Spleen (tissue), 11 donors: ENCODE measurements around the gene UACA. TPM values are rescaled to one million over a fixed set of nuclear protein-coding genes. Genes with fewer than 3 reads are reported as not detected.
"Not testable (repeated sequence)": the region's sequence is repeated elsewhere in the genome, so short reads cannot be mapped to it uniquely, and the experiment has no call there.

ENCODE experiments used
- DNase-seq: peaks from one replicate; pipeline ENCODE4 v3.0.0-alpha.2; 2020
- H3K27ac ChIP-seq, 8 donors: fragments of 200-600 bp; sonication (generic) in 7 of 8; 1 replicate in 4 of 8; 2 replicates in 4 of 8; pipeline versions ENCODE4 v1.5.0 to v1.8.0; 2016 to 2021; ENCODE audit warnings: inconsistent platforms in 4 of 8, mild to moderate bottlenecking in 4 of 8, moderate library complexity in 1 of 8
- H3K27me3 ChIP-seq, 7 donors: fragments of 200-600 bp; sonication (generic) in 6 of 7; replicated peaks in 1 of 7; 1 replicate in 4 of 7; 2 replicates in 3 of 7; pipeline versions ENCODE4 v1.5.0 to v1.8.0; 2016 to 2021; ENCODE audit warnings: inconsistent platforms in 3 of 7, mild to moderate bottlenecking in 1 of 7
- H3K36me3 ChIP-seq, 6 donors: fragments of 200-600 bp; sonication (generic) in 5 of 6; 1 replicate in 4 of 6; 2 replicates in 2 of 6; pipeline versions ENCODE4 v1.5.0 to v1.8.0; 2016 to 2021; ENCODE audit warnings: inconsistent platforms in 2 of 6
- H3K4me1 ChIP-seq, 6 donors: fragments of 200-600 bp; sonication (generic) in 5 of 6; 1 replicate in 3 of 6; 2 replicates in 3 of 6; pipeline versions ENCODE4 v1.5.0 to v1.8.0; 2016 to 2021; ENCODE audit warnings: inconsistent platforms in 3 of 6
- H3K4me3 ChIP-seq, 8 donors: fragments of 200-600 bp; sonication (generic) in 7 of 8; 1 replicate in 4 of 8; 2 replicates in 4 of 8; pipeline versions ENCODE4 v1.5.0 to v1.8.0; 2016 to 2021; ENCODE audit warnings: inconsistent platforms in 4 of 8, mild to moderate bottlenecking in 4 of 8, moderate library complexity in 2 of 8
- H3K9me3 ChIP-seq, 8 donors: fragments of 200-600 bp; sonication (generic) in 7 of 8; 1 replicate in 4 of 8; 2 replicates in 4 of 8; pipeline versions ENCODE4 v1.5.0 to v1.8.0; 2016 to 2021; ENCODE audit warnings: inconsistent platforms in 4 of 8
- CTCF ChIP-seq, 11 experiments: fragments of 200-600 bp in 7 of 11; fragments of 450-650 bp in 4 of 11; sonication (generic) in 4 of 11; IDR thresholded peaks in 8 of 11; conservative IDR thresholded peaks in 3 of 11; 1 replicate in 7 of 11; 2 replicates in 4 of 11; pipeline versions ENCODE4 v1.4.0 to v1.8.0; 2016 to 2021; ENCODE audit warnings: antibody characterized with exemption in 11 of 11, inconsistent platforms in 4 of 11, mild to moderate bottlenecking in 1 of 11
- POLR2A ChIP-seq, 3 donors: fragments of 450-650 bp; IDR thresholded peaks; one replicate each; pipeline ENCODE4 v1.5.1; 2017; ENCODE audit warnings: antibody characterized with exemption in 3 of 3, mild to moderate bottlenecking in 1 of 3
- POLR2AphosphoS5 ChIP-seq, 3 donors: sonication (generic); formaldehyde crosslinking; IDR thresholded peaks; one replicate each; pipeline ENCODE4 v1.5.1; 2017; ENCODE audit warnings: antibody characterized with exemption in 3 of 3
- WGBS, 5 donors: extraction: QIAGEN DNeasy Blood & Tissue Kit in 3 of 5; methylation state at CpG; one replicate each; pipeline versions ENCODE4 v1.1.5 to v1.1.7; 2013 to 2018; 5-methylcytosine and 5-hydroxymethylcytosine counted together
- intact Hi-C: fragments of 100-400 bp; cut with DNase I; formaldehyde crosslinking; loops from one replicate; pipeline ENCODE4 v1.15.0; 2023; ENCODE audit warnings: low total_unique reads
- polyA plus RNA-seq, 3 donors: library from polyadenylated mRNA; stranded (reverse); fragments of 200-250 nt; gene quantifications; one replicate each; pipeline ENCODE4 v1.2.1, GENCODE V29; 2013
- total RNA-seq, 7 donors: library from RNA; depleted of rRNA in 3 of 7; stranded (reverse); fragments of >200 nt in 3 of 7; fragmentation: NEBNext Ultra II Directional in 4 of 7; extraction: Animal tissue kit (Norgen Biotek cat#: 25700) in 4 of 7; gene quantifications; one replicate each; pipeline versions ENCODE4 v1.1.0 to v1.2.1, GENCODE V29; 2016 to 2021
- donor health status: healthy with polysubstance abuse.
- donor health status: DM: no; HTN: no; CAD: no; lungs with moderate emphysema.
- donor health status: DM: no; HTN: no; CAD: no.
- donor health status: Bipolar disorder and iron deficiency.
- donor health status: healthy.
- donor health status: DM: no; HTN: no; CAD: no.
- donor health status: DM: yes; HTN: yes; CAD: no.

Gene UACA
- total and polyA plus RNA-seq, 10 donors = 21.9 to 113 (median 78.6) TPM

- Histone ChIP-seq H3K4me1 (peaks cover 13 to 46% (median 25%) of the 10 kb centered on the region in 6 donors), H3K27me3 (peaks cover 0 to 1% (median 0%) of the 10 kb centered on the region in 7 donors), H3K36me3 (no peaks in the 10 kb centered on the region), H3K4me3 (no peak overlapping the region), H3K27ac (peak overlapping the region in 5 of 8 donors; percentile 5 to 67 (median 53)), H3K9me3 (no peaks in the 10 kb centered on the region)
- intact Hi-C loops = no loop called here
- DNase-seq = peak; percentile 78
- 54 to 63% (median 59%) methylated on average over 9 of the region's 9 CpGs for WGBS, 5 donors
- TF ChIP-seq POLR2A (IDR thresholded peaks at IDR 0.05) = no peak
- peak in 2 of 3 donors; percentile 28 to 40 for TF ChIP-seq POLR2AphosphoS5 (IDR thresholded peaks at IDR 0.05)
Observed at GRCh38 chr15:70806992-70807712, 43.8 kb upstream of the UACA start.

GRCh38 chr15:70804388-70804787, 41.0 kb upstream of the UACA start:
- H3K27me3 ChIP-seq, H3K9me3 ChIP-seq, DNase-seq, intact Hi-C loops, H3K36me3 ChIP-seq, H3K27ac ChIP-seq, H3K4me3 ChIP-seq: not testable (repeated sequence)
- peaks cover 9 to 29% (median 13%) of the 10 kb centered on the region in 6 donors for H3K4me1 ChIP-seq
- 91 to 100% (median 96%) methylated on average over 9 of the region's 9 CpGs for WGBS, 5 donors

- H3K4me3 ChIP-seq = no peak overlapping the region
- intact Hi-C loops = no loop called here
- no peaks in the 10 kb centered on the region for H3K27me3 ChIP-seq
- 84 to 92% (median 84%) methylated on average over 4 of the region's 4 CpGs for WGBS, 5 donors
- no peak for DNase-seq
- H3K4me1 ChIP-seq = peaks cover 9 to 26% (median 9%) of the 10 kb centered on the region in 6 donors
- H3K9me3 ChIP-seq = no peaks in the 10 kb centered on the region
- H3K27ac ChIP-seq = no peak overlapping the region
- no peaks in the 10 kb centered on the region for H3K36me3 ChIP-seq
- TF ChIP-seq CTCF (IDR thresholded peaks at IDR 0.05 in 8 of 11, conservative IDR thresholded peaks at IDR 0.05 in 3 of 11) (no peak), POLR2A (IDR thresholded peaks at IDR 0.05) (no peak), POLR2AphosphoS5 (IDR thresholded peaks at IDR 0.05) (no peak)
Observed at GRCh38 chr15:70802629-70803028, 39.3 kb upstream of the UACA start.

- TF ChIP-seq POLR2AphosphoS5 (IDR thresholded peaks at IDR 0.05) (no peak), CTCF (IDR thresholded peaks at IDR 0.05 in 8 of 11, conservative IDR thresholded peaks at IDR 0.05 in 3 of 11) (no peak), POLR2A (IDR thresholded peaks at IDR 0.05) (no peak)
- Histone ChIP-seq H3K36me3 (no peaks in the 10 kb centered on the region), H3K4me1 (peaks cover 0 to 14% (median 0%) of the 10 kb centered on the region in 6 donors), H3K4me3 (no peak overlapping the region), H3K27me3 (no peaks in the 10 kb centered on the region), H3K9me3 (no peaks in the 10 kb centered on the region), H3K27ac (no peak overlapping the region)
- WGBS, 5 donors = 92 to 97% (median 97%) methylated on average over 5 of the region's 5 CpGs
- intact Hi-C loops = no loop called here
- no peak for DNase-seq
Observed at GRCh38 chr15:70801109-70801508, 37.8 kb upstream of the UACA start.

GRCh38 chr15:70799667-70800450, 36.5 kb upstream of the UACA start:
- Histone ChIP-seq H3K9me3 (no peaks in the 10 kb centered on the region), H3K4me3 (no peak overlapping the region), H3K36me3 (no peaks in the 10 kb centered on the region), H3K4me1 (peaks cover 0 to 14% (median 0%) of the 10 kb centered on the region in 6 donors), H3K27ac (peak overlapping the region in 4 of 8 donors; percentile 28 to 35 (median 30)), H3K27me3 (peaks cover 0 to 3% (median 0%) of the 10 kb centered on the region in 7 donors)
- WGBS, 5 donors = 67 to 86% (median 76%) methylated on average over 9 of the region's 9 CpGs
- TF ChIP-seq POLR2A (IDR thresholded peaks at IDR 0.05) (no peak), POLR2AphosphoS5 (IDR thresholded peaks at IDR 0.05) (peak in 1 of 3 donors; percentile 22)
- intact Hi-C loops = no loop called here
- DNase-seq = no peak
